B cell (primary cell): ENCODE measurements around the gene ZMYND10. TPM values are rescaled to one million over a fixed set of nuclear protein-coding genes. Genes with fewer than 3 reads are reported as not detected.

Experiments used
- ATAC-seq: fragments of 200-7000 bp; cut with Tn5 transposase; one replicate; pipeline ENCODE4 v1.10.0; 2021; ENCODE audit warnings: low read depth, mild to moderate bottlenecking, moderate number of reproducible peaks, moderate library complexity
- CTCF ChIA-PET: fragments of 350-600 bp; sonication (Branson Sonifier 250); formaldehyde crosslinking; loops from one replicate; lab custom pipeline; 2021; ENCODE audit warnings: antibody characterized with exemption, inconsistent platforms; lab: Charles Lee
- POLR2A ChIA-PET: fragments of 350-600 bp; sonication (Branson Sonifier 250); formaldehyde crosslinking; loops from one replicate; lab custom pipeline; 2021; ENCODE audit warnings: antibody characterized with exemption; lab: Charles Lee
- DNase-seq: peaks from one replicate; pipeline ENCODE4 v3.0.0; 2013
- H2AFZ ChIP-seq: 2 replicates; pipeline ENCODE4 v1.6.1; 2012; ENCODE audit warnings: mild to moderate bottlenecking, low read depth, low read length; ENCODE audit not compliant: insufficient read depth, poor library complexity, severe bottlenecking
- H3K27ac ChIP-seq, 2 donors: 1 replicate in 1 of 2; 2 replicates in 1 of 2; pipeline ENCODE4 v1.5.1; 2012 to 2013; ENCODE audit warnings: low read length in 2 of 2, mild to moderate bottlenecking in 2 of 2, moderate library complexity in 1 of 2
- H3K27me3 ChIP-seq, 4 experiments: fragments of 200-600 bp in 1 of 4; sonication (generic) in 1 of 4; replicated peaks in 1 of 4; 1 replicate in 2 of 4; 2 replicates in 2 of 4; pipeline versions ENCODE4 v1.6.1 to v1.7.0; 2013 to 2016; ENCODE audit warnings: low read length in 3 of 4, mild to moderate bottlenecking in 2 of 4, mixed read lengths in 1 of 4, moderate library complexity in 1 of 4; ENCODE audit not compliant: insufficient read depth in 4 of 4, control insufficient read depth in 3 of 4; ENCODE audit errors: control extremely low read depth in 1 of 4
- H3K36me3 ChIP-seq, 2 experiments: replicated peaks in 1 of 2; 1 replicate in 1 of 2; 2 replicates in 1 of 2; pipeline versions ENCODE4 v1.6.1 to v1.7.1; 2013; ENCODE audit warnings: low read length in 1 of 2; ENCODE audit not compliant: insufficient read depth in 2 of 2, control insufficient read depth in 1 of 2; ENCODE audit errors: control extremely low read depth in 1 of 2, extremely low read depth in 1 of 2
- H3K4me1 ChIP-seq, 2 donors: fragments of 200-600 bp in 1 of 2; sonication (generic) in 1 of 2; 1 replicate in 1 of 2; 2 replicates in 1 of 2; pipeline versions ENCODE4 v1.5.1 to v1.6.1; 2013 to 2017; ENCODE audit warnings: low read length in 2 of 2; ENCODE audit not compliant: control insufficient read depth in 2 of 2, insufficient read depth in 2 of 2
- H3K4me2 ChIP-seq: replicated peaks from 2 replicates; pipeline ENCODE3; 2012; ENCODE audit warnings: mild to moderate bottlenecking, low read depth, low read length; ENCODE audit not compliant: poor library complexity, severe bottlenecking
- H3K4me3 ChIP-seq, 5 experiments: fragments of 200-600 bp in 1 of 5; sonication (generic) in 1 of 5; 1 replicate in 3 of 5; 2 replicates in 2 of 5; pipeline versions ENCODE4 v1.5.1 to v1.7.0; 2011 to 2016; ENCODE audit warnings: low read length in 4 of 5, mild to moderate bottlenecking in 4 of 5, low read depth in 2 of 5, control low read depth in 1 of 5, moderate library complexity in 1 of 5; ENCODE audit not compliant: insufficient read depth in 1 of 5; ENCODE audit errors: control extremely low read depth in 1 of 5, extremely low read depth in 1 of 5
- H3K79me2 ChIP-seq: fragments of 200-600 bp; sonication (generic); one replicate; pipeline ENCODE4 v1.6.0; 2016; ENCODE audit warnings: low read length; ENCODE audit not compliant: control insufficient read depth, insufficient read depth
- H3K9ac ChIP-seq: fragments of 200-600 bp; sonication (generic); 2 replicates; pipeline ENCODE4 v1.6.1; 2017; ENCODE audit warnings: mild to moderate bottlenecking, low read length, moderate library complexity
- H3K9me3 ChIP-seq, 3 donors: one replicate each; pipeline versions ENCODE4 v1.6.1 to v1.7.1; 2013; ENCODE audit warnings: low read length in 2 of 3; ENCODE audit not compliant: control insufficient read depth in 2 of 3, insufficient read depth in 1 of 3; ENCODE audit errors: control extremely low read depth in 1 of 3
- H4K20me1 ChIP-seq: 2 replicates; pipeline ENCODE4 v1.6.0; 2012; ENCODE audit warnings: mild to moderate bottlenecking, low read length; ENCODE audit not compliant: insufficient read depth, control insufficient read depth, poor library complexity, severe bottlenecking
- H3K27ac Mint-ChIP-seq: one replicate; pipeline ENCODE4 v1.8.0; 2021; ENCODE audit warnings: mixed read lengths
- H3K27me3 Mint-ChIP-seq: one replicate; pipeline ENCODE4 v1.8.0; 2021; ENCODE audit warnings: mixed read lengths
- H3K4me1 Mint-ChIP-seq: one replicate; pipeline ENCODE4 v1.8.0; 2021; ENCODE audit warnings: mixed read lengths
- H3K4me3 Mint-ChIP-seq: one replicate; pipeline ENCODE4 v1.8.0; 2021; ENCODE audit warnings: mixed read lengths
- H3K9me3 Mint-ChIP-seq: one replicate; pipeline ENCODE4 v1.8.0; 2022; ENCODE audit warnings: mixed read lengths; ENCODE audit not compliant: insufficient read depth
- CTCF ChIP-seq: fragments of 200-600 bp; IDR thresholded peaks from one replicate; pipeline ENCODE4 v1.8.0; 2022; ENCODE audit warnings: antibody characterized with exemption, mild to moderate bottlenecking
- EZH2 ChIP-seq: IDR thresholded peaks from 2 replicates; pipeline ENCODE4 v1.6.1; 2012; ENCODE audit warnings: borderline replicate concordance, low read depth, mild to moderate bottlenecking, moderate library complexity, low read length; ENCODE audit not compliant: insufficient read depth, poor library complexity, severe bottlenecking
- WGBS: methylation state at CpG from one replicate; pipeline ENCODE4 v1.1.5; 2013; ENCODE audit warnings: missing lambda C conversion rate; ENCODE audit not compliant: insufficient coverage; 5-methylcytosine and 5-hydroxymethylcytosine counted together
- intact Hi-C: fragments of 100-400 bp; cut with micrococcal nuclease; formaldehyde crosslinking; loops from one replicate; pipeline ENCODE4 v1.10.0; 2022
- polyA plus RNA-seq: library from polyadenylated mRNA; depleted of rRNA; stranded (reverse); fragments of >200 nt; gene quantifications from 2 replicates; pipeline ENCODE4 v1.2.3, GENCODE V29; 2012
- total RNA-seq, 2 donors: library from RNA; stranded (reverse); fragments of 120-200 nt in 1 of 2; gene quantifications; 1 replicate in 1 of 2; 2 replicates in 1 of 2; pipeline versions ENCODE4 v1.2.3 to v1.2.4, GENCODE V29; 2013 to 2022

The ZMYND10 gene
- total and polyA plus RNA-seq, 2 donors (not counting 1 experiment from before 2014, with no cell fraction given), result 1.8 to 2.4 TPM

DNA sequence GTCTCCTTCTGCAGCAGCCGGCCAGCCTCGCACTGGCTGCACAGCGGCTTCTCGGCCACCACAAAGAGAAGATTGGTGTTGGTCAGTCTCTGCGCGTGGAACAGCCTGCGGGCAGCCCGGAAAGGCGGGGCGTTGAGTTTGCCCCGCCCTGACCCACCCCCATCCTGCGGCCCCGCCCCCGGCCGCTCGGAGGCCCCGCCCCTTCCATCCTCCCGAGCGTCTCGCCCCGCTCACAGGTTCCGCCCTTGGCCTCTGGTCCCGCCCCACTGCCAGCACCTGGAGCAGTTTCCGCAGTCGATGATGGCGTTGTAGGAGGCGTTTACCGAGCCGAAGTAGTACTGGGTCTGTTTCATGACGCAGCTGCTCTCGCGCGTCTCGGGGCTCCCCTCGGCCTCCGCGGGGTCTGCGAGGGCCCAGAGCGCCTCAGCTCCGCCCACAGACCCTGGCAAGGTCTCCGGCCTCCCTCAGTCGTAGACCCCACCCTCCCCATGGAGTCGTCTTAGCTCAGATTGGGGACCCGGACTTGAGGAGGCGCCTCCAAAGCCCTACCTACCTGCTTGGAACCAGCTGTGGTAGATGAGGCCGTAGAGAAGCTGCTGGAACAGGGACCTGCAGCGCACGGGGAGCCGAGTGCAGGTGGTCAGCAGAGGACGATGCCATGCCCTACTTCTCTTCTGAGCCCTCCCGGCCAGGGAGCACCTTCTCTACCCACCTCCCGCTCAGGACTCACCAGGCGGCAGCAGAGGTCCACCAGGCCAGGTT is 19.7 kb upstream of the ZMYND10 start:
- Histone ChIP-seq H3K79me2 (no peaks in the 10 kb centered on the region), H3K36me3 (no peaks in the 10 kb centered on the region), H3K27ac (peak overlapping the region; percentile 78 to 86), H3K4me3 (peak overlapping the region; percentile 24 to 84 (median 81)), H3K9ac (peak overlapping the region; percentile 81), H3K4me1 (peaks cover 13 to 22% of the 10 kb centered on the region in 2 donors), H3K27me3 (peaks cover 0 to 3% (median 0%) of the 10 kb centered on the region in 4 experiments), H3K9me3 (no peaks in the 10 kb centered on the region), H2AFZ (peak overlapping the region; percentile 91), H4K20me1 (no peaks in the 10 kb centered on the region), H3K4me2 (peak overlapping the region; percentile 96)
- 2% methylated on average over 49 of the region's 53 CpGs for WGBS
- ChIA-PET CTCF (interaction anchor here (0.7 to 3.3 kb wide), 5 partner anchors 12 to 177 kb away, joined by 3 to 27 read pairs (median 5); partner anchors contain the start of genes CYB561D2 and NPRL2), POLR2A (interaction anchor here (0.5 to 2.8 kb wide), 12 partner anchors 14 to 1344 kb away, joined by 3 to 13 read pairs (median 6); partner anchors contain the start of genes CYB561D2, HEMK1, NPRL2 and RASSF1)
- peak; percentile 95 for DNase-seq
- TF ChIP-seq CTCF (no peak), EZH2 (no peak)
- ATAC-seq, result peak; percentile 97
- no peaks in the 10 kb centered on the region for H3K9me3 Mint-ChIP-seq
- H3K27me3 Mint-ChIP-seq, result peaks cover 4% of the 10 kb centered on the region
- peak overlapping the region; percentile 91 for H3K4me3 Mint-ChIP-seq
- intact Hi-C loops, result loop anchor here (1.0 to 2.0 kb wide), 4 partner anchors 14 to 252 kb away; partner anchors contain the start of genes CYB561D2, HEMK1, MAPKAPK3 and NPRL2
- H3K4me1 Mint-ChIP-seq, result peaks cover 21% of the 10 kb centered on the region
- peak overlapping the region; percentile 94 for H3K27ac Mint-ChIP-seq
